Measurements from ENCODE around the gene ALKBH3. TPM values are rescaled to one million over a fixed set of nuclear protein-coding genes. Genes with fewer than 3 reads are reported as not detected.

Gene ALKBH3
- total RNA-seq, 1 experiment from 2014 or later = not detected

DNA sequence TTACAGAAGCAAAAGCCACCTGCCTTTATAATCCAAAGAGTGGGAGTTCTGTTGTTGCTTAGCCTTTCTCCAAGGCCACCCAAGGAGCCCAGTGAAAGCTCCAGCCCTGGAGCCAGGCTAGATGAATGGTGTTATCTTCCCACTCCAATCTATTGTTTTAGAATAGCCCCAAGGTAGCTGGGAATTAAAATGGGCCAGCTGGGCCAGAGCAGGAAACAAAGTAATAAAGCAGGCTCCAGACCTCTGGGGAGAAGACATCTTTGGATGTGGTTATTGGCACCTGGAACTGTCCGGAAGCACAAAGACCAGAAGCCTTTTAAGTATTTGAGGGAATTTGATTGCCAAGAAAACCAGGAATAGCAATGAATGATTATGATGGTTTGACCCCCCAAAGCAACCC is 70.6 kb downstream of the ALKBH3 start:
- H3K4me1 ChIP-seq (ENCODE audit: low read length) = no peaks in the 10 kb centered on the region
- H3K27me3 ChIP-seq (ENCODE audit: low read length) = no peaks in the 10 kb centered on the region
- H3K79me2 ChIP-seq (ENCODE audit: low read length) = no peaks in the 10 kb centered on the region
- H3K27ac ChIP-seq (ENCODE audit: low read length) = no peak overlapping the region
- H3K9me3 ChIP-seq (ENCODE audit: low read length) = no peaks in the 10 kb centered on the region
- no peak overlapping the region for H3K4me2 ChIP-seq (ENCODE audit: low read depth, low read length, poor library complexity, severe bottlenecking)
- H2AFZ ChIP-seq (ENCODE audit: low read length) = no peak overlapping the region
- H3K36me3 ChIP-seq (ENCODE audit: insufficient read depth, low read length) = no peaks in the 10 kb centered on the region
- H4K20me1 ChIP-seq (ENCODE audit: insufficient read depth, low read depth, low read length) = no peaks in the 10 kb centered on the region
- no peak overlapping the region for H3K9ac ChIP-seq (ENCODE audit: low read length)
- no peak for DNase-seq
- no peak overlapping the region for H3K4me3 ChIP-seq (ENCODE audit: low read length)
- H3K9me2 ChIP-seq (replicated peaks; ENCODE audit: insufficient read depth, low read length) = no peaks in the 10 kb centered on the region

- no peaks in the 10 kb centered on the region for H3K79me2 ChIP-seq (ENCODE audit: low read length)
- DNase-seq = no peak
- H3K36me3 ChIP-seq (ENCODE audit: insufficient read depth, low read length) = no peaks in the 10 kb centered on the region
- H3K27me3 ChIP-seq (ENCODE audit: low read length) = no peaks in the 10 kb centered on the region
- no peak overlapping the region for H3K9ac ChIP-seq (ENCODE audit: low read length)
- no peak overlapping the region for H3K4me3 ChIP-seq (ENCODE audit: low read length)
- no peaks in the 10 kb centered on the region for H4K20me1 ChIP-seq (ENCODE audit: insufficient read depth, low read depth, low read length)
- H2AFZ ChIP-seq (ENCODE audit: low read length) = no peak overlapping the region
- H3K4me1 ChIP-seq (ENCODE audit: low read length) = no peaks in the 10 kb centered on the region
- no peaks in the 10 kb centered on the region for H3K9me2 ChIP-seq (replicated peaks; ENCODE audit: insufficient read depth, low read length)
- H3K27ac ChIP-seq (ENCODE audit: low read length) = no peak overlapping the region
- H3K4me2 ChIP-seq (ENCODE audit: low read depth, low read length, poor library complexity, severe bottlenecking) = no peak overlapping the region
- H3K9me3 ChIP-seq (ENCODE audit: low read length) = no peaks in the 10 kb centered on the region
Observed at GRCh38 chr11:43952020-43952400, 71.4 kb downstream of the ALKBH3 start.

DNA sequence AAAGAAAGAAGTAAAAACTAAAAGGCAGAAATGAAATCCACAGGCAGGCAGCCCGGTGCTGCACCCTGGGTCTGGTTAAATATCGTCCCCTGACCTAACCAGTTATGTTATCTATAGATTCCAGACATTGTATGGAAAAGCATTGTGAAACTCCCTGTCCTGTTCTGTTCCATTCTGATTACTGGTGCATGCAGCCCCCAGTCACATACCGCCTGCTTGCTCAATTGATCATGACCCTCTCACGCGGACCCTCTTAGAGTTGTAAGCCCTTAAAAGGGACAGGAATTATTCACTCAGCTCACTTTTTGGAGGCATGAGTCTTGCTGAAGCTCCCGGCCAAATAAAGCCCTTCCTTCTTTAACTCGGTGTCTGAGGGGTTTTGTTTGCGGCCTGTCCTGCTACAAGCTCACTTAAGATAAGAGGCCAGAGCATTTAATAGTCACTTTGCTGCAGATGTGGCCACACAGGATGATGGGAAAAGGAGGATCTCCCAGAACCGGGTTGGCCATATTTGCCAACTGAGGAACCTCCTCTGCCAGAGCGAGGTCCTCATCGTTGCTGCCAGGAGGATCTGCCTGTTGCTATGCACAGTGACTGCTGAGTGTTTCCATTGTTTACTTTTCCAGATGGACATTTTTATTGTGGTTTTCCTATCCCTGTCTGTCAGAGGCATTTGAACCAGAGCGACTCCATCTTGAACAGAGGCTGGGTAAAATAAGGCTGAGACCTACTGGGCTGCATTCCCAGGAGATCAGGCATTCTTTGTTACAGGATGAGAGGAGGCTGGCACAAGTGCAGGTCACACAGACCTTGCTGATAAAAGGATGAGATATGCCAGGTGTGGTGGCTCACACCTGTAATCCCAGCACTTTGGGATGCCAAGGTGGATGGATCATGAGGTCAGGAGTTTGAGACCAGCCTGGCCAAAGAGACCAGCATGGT is 72.0 kb downstream of the ALKBH3 start:
- Histone ChIP-seq H3K27ac (ENCODE audit: low read length) (no peak overlapping the region), H3K4me1 (ENCODE audit: low read length) (no peaks in the 10 kb centered on the region), H3K27me3 (ENCODE audit: low read length) (no peaks in the 10 kb centered on the region), H3K4me3 (ENCODE audit: low read length) (no peak overlapping the region), H3K36me3 (ENCODE audit: insufficient read depth, low read length) (no peaks in the 10 kb centered on the region), H3K79me2 (ENCODE audit: low read length) (no peaks in the 10 kb centered on the region), H3K9ac (ENCODE audit: low read length) (no peak overlapping the region), H2AFZ (ENCODE audit: low read length) (no peak overlapping the region), H3K4me2 (ENCODE audit: low read depth, low read length, poor library complexity, severe bottlenecking) (no peak overlapping the region), H4K20me1 (ENCODE audit: insufficient read depth, low read depth, low read length) (no peaks in the 10 kb centered on the region), H3K9me3 (ENCODE audit: low read length) (no peaks in the 10 kb centered on the region), H3K9me2 (replicated peaks; ENCODE audit: insufficient read depth, low read length) (no peaks in the 10 kb centered on the region)
- no peak for DNase-seq

- no peak overlapping the region for H2AFZ ChIP-seq (ENCODE audit: low read length)
- H4K20me1 ChIP-seq (ENCODE audit: insufficient read depth, low read depth, low read length) = no peaks in the 10 kb centered on the region
- no peaks in the 10 kb centered on the region for H3K27me3 ChIP-seq (ENCODE audit: low read length)
- no peaks in the 10 kb centered on the region for H3K36me3 ChIP-seq (ENCODE audit: insufficient read depth, low read length)
- no peaks in the 10 kb centered on the region for H3K9me3 ChIP-seq (ENCODE audit: low read length)
- H3K4me2 ChIP-seq (ENCODE audit: low read depth, low read length, poor library complexity, severe bottlenecking) = no peak overlapping the region
- DNase-seq = no peak
- no peaks in the 10 kb centered on the region for H3K79me2 ChIP-seq (ENCODE audit: low read length)
- H3K9me2 ChIP-seq (replicated peaks; ENCODE audit: insufficient read depth, low read length) = no peaks in the 10 kb centered on the region
- no peaks in the 10 kb centered on the region for H3K4me1 ChIP-seq (ENCODE audit: low read length)
- H3K4me3 ChIP-seq (ENCODE audit: low read length) = no peak overlapping the region
- no peak overlapping the region for H3K9ac ChIP-seq (ENCODE audit: low read length)
- H3K27ac ChIP-seq (ENCODE audit: low read length) = no peak overlapping the region
Observed at GRCh38 chr11:43953521-43953920, 72.9 kb downstream of the ALKBH3 start.

GRCh38 chr11:43954241-43954640 is 73.6 kb downstream of the ALKBH3 start:
- DNase-seq = no peak
- Histone ChIP-seq H3K4me2 (ENCODE audit: low read depth, low read length, poor library complexity, severe bottlenecking) (no peak overlapping the region), H3K27ac (ENCODE audit: low read length) (no peak overlapping the region), H3K79me2 (ENCODE audit: low read length) (no peaks in the 10 kb centered on the region), H3K27me3 (ENCODE audit: low read length) (no peaks in the 10 kb centered on the region), H4K20me1 (ENCODE audit: insufficient read depth, low read depth, low read length) (no peaks in the 10 kb centered on the region), H3K9ac (ENCODE audit: low read length) (no peak overlapping the region), H3K4me1 (ENCODE audit: low read length) (no peaks in the 10 kb centered on the region), H2AFZ (ENCODE audit: low read length) (no peak overlapping the region), H3K9me2 (replicated peaks; ENCODE audit: insufficient read depth, low read length) (no peaks in the 10 kb centered on the region), H3K9me3 (ENCODE audit: low read length) (no peaks in the 10 kb centered on the region), H3K36me3 (ENCODE audit: insufficient read depth, low read length) (no peaks in the 10 kb centered on the region), H3K4me3 (ENCODE audit: low read length) (no peak overlapping the region)

- Histone ChIP-seq H3K4me2 (ENCODE audit: low read depth, low read length, poor library complexity, severe bottlenecking) (no peak overlapping the region), H3K27ac (ENCODE audit: low read length) (no peak overlapping the region), H3K4me1 (ENCODE audit: low read length) (no peaks in the 10 kb centered on the region), H3K4me3 (ENCODE audit: low read length) (no peak overlapping the region), H3K9me3 (ENCODE audit: low read length) (no peaks in the 10 kb centered on the region), H3K36me3 (ENCODE audit: insufficient read depth, low read length) (no peaks in the 10 kb centered on the region), H3K9me2 (replicated peaks; ENCODE audit: insufficient read depth, low read length) (no peaks in the 10 kb centered on the region), H3K9ac (ENCODE audit: low read length) (no peak overlapping the region), H3K27me3 (ENCODE audit: low read length) (no peaks in the 10 kb centered on the region), H2AFZ (ENCODE audit: low read length) (no peak overlapping the region), H3K79me2 (ENCODE audit: low read length) (no peaks in the 10 kb centered on the region), H4K20me1 (ENCODE audit: insufficient read depth, low read depth, low read length) (no peaks in the 10 kb centered on the region)
- no peak for DNase-seq
Observed at GRCh38 chr11:43955381-43956118, 74.9 kb downstream of the ALKBH3 start.

DNA sequence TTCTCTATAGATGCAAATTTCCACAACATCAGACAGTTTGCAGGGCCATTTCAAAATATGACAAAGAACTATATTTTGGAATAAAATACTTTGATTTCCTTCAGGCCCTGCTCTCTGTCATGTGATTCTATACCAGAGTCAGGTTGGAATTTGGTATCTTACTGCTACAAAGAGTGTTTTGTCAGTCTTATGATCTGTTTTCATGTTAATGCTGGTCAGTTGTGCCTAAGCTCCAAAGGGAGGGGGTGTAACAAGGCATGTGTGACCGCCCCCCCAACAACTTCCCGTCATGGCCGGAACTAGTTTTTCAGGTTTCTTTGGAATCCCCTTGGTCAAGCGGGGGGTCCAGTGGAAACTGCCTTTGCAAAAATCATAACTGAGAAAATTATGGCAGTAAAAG is 76.9 kb downstream of the ALKBH3 start:
- H2AFZ ChIP-seq (ENCODE audit: low read length) = no peak overlapping the region
- no peaks in the 10 kb centered on the region for H3K9me3 ChIP-seq (ENCODE audit: low read length)
- no peaks in the 10 kb centered on the region for H3K4me1 ChIP-seq (ENCODE audit: low read length)
- no peaks in the 10 kb centered on the region for H3K9me2 ChIP-seq (replicated peaks; ENCODE audit: insufficient read depth, low read length)
- no peak overlapping the region for H3K4me2 ChIP-seq (ENCODE audit: low read depth, low read length, poor library complexity, severe bottlenecking)
- no peaks in the 10 kb centered on the region for H3K27me3 ChIP-seq (ENCODE audit: low read length)
- H4K20me1 ChIP-seq (ENCODE audit: insufficient read depth, low read depth, low read length) = no peaks in the 10 kb centered on the region
- H3K36me3 ChIP-seq (ENCODE audit: insufficient read depth, low read length) = no peaks in the 10 kb centered on the region
- no peak overlapping the region for H3K4me3 ChIP-seq (ENCODE audit: low read length)
- H3K27ac ChIP-seq (ENCODE audit: low read length) = no peak overlapping the region
- no peaks in the 10 kb centered on the region for H3K79me2 ChIP-seq (ENCODE audit: low read length)
- H3K9ac ChIP-seq (ENCODE audit: low read length) = no peak overlapping the region
- no peak for DNase-seq

DNA sequence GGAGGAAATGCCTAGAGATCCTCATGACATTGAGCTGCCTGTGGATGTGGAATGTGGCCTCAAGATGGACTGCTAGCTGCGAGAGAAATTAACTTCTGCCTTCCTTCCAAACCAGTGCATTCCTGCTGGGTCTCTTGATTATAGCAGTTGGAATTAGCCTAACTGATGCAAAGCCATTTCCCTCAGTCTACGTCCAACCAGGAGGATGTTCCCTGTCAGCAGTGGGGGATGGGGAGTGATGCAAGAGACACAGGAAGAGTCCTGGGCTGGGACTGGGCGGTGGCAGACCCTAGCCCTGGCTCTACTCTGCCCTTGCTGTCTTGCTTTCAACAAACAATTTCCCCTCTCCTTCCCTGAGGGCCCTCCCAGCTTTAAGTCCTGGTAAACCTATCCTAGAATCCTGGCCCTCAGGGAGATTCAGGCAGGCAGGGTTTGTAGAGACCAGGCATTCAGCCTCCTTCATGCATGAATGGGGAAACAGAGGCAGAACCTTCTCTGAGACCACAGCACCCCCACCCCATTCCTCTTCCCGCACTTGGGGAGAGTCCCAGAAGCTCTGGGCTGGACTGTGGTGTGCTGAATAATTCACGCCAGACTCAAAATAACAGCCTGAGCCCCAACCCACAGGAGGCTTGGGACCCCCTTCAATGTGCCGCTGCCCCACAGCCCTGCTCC is 78.8 kb downstream of the ALKBH3 start:
- H3K27me3 ChIP-seq (ENCODE audit: low read length) = no peaks in the 10 kb centered on the region
- H3K27ac ChIP-seq (ENCODE audit: low read length) = no peak overlapping the region
- no peaks in the 10 kb centered on the region for H4K20me1 ChIP-seq (ENCODE audit: insufficient read depth, low read depth, low read length)
- H3K4me2 ChIP-seq (ENCODE audit: low read depth, low read length, poor library complexity, severe bottlenecking) = no peak overlapping the region
- no peak overlapping the region for H3K4me3 ChIP-seq (ENCODE audit: low read length)
- H3K9me2 ChIP-seq (replicated peaks; ENCODE audit: insufficient read depth, low read length) = no peaks in the 10 kb centered on the region
- no peak overlapping the region for H3K9ac ChIP-seq (ENCODE audit: low read length)
- H3K79me2 ChIP-seq (ENCODE audit: low read length) = no peaks in the 10 kb centered on the region
- no peaks in the 10 kb centered on the region for H3K36me3 ChIP-seq (ENCODE audit: insufficient read depth, low read length)
- no peaks in the 10 kb centered on the region for H3K4me1 ChIP-seq (ENCODE audit: low read length)
- DNase-seq = no peak
- H2AFZ ChIP-seq (ENCODE audit: low read length) = no peak overlapping the region
- no peaks in the 10 kb centered on the region for H3K9me3 ChIP-seq (ENCODE audit: low read length)
